GM19240 (cell line): ENCODE data around the gene RALA.

Experiments
- DNase-seq: peaks from one replicate; pipeline ENCODE4 v3.0.0; 2011; ENCODE audit warnings: low spot score; ENCODE audit not compliant: insufficient read length

The RALA gene

GRCh38 chr7:39623047-39623731 lies at the start of gene RALA:
RALA (plus strand) TSS chr7:39623572; CDS start chr7:39686668, 63,096 bp downstream.
- peak; percentile 83 for DNase-seq

GRCh38 chr7:39574673-39575349 lies 48.6 kb upstream of the RALA start:
- no peak for DNase-seq

- no peak for DNase-seq
Measured at GRCh38 chr7:39577229-39577874, 46.0 kb upstream of the RALA start.

- DNase-seq = peak; percentile 64
Measured at GRCh38 chr7:39580149-39580874, 43.1 kb upstream of the RALA start.

GRCh38 chr7:39582536-39582935 lies 40.8 kb upstream of the RALA start:
- DNase-seq = no peak

- DNase-seq = no peak
Measured at GRCh38 chr7:39583539-39583938, 39.8 kb upstream of the RALA start.

GRCh38 chr7:39587393-39587792 lies 36.0 kb upstream of the RALA start:
- no peak for DNase-seq

- DNase-seq = no peak
Measured at GRCh38 chr7:39588416-39588815, 35.0 kb upstream of the RALA start.

- DNase-seq = no peak
Measured at GRCh38 chr7:39589323-39590111, 33.9 kb upstream of the RALA start.

GRCh38 chr7:39592586-39592985 lies 30.8 kb upstream of the RALA start:
- DNase-seq = no peak

GRCh38 chr7:39594988-39595620 lies 28.3 kb upstream of the RALA start:
- no peak for DNase-seq

GRCh38 chr7:39602351-39602750 lies 21.0 kb upstream of the RALA start:
- DNase-seq = no peak

GRCh38 chr7:39603924-39604323 lies 19.4 kb upstream of the RALA start:
- no peak for DNase-seq

- no peak for DNase-seq
Measured at GRCh38 chr7:39605087-39605486, 18.3 kb upstream of the RALA start.

GRCh38 chr7:39606352-39606751 lies 17.0 kb upstream of the RALA start:
- DNase-seq = no peak

GRCh38 chr7:39606941-39607340 lies 16.4 kb upstream of the RALA start:
- no peak for DNase-seq

GRCh38 chr7:39607865-39608264 lies 15.5 kb upstream of the RALA start:
- DNase-seq = no peak

GRCh38 chr7:39608278-39608677 lies 15.1 kb upstream of the RALA start:
- no peak for DNase-seq

- DNase-seq = no peak
Measured at GRCh38 chr7:39609113-39609934, 14.0 kb upstream of the RALA start.

GRCh38 chr7:39609935-39610263 lies 13.5 kb upstream of the RALA start:
- no peak for DNase-seq
